GM12878 (cell line): ENCODE measurements around the gene FUT7.

Source experiments
- CTCF ChIP-seq, 3 experiments: IDR thresholded peaks in 2 of 3; conservative IDR thresholded peaks in 1 of 3; 2 replicates each; pipeline ENCODE4 v1.5.1; 2011; ENCODE audit warnings: low read depth in 3 of 3, low read length in 3 of 3, mild to moderate bottlenecking in 3 of 3, control low read depth in 2 of 3, moderate library complexity in 2 of 3, inconsistent platforms in 1 of 3, mixed read lengths in 1 of 3; ENCODE audit not compliant: control insufficient read depth in 2 of 3, insufficient read depth in 1 of 3; ENCODE audit errors: extremely low read depth in 1 of 3
- FOXK2 ChIP-seq: fragments of 450-650 bp; IDR thresholded peaks from 2 replicates; pipeline ENCODE4 v1.6.1; 2017; ENCODE audit warnings: mild to moderate bottlenecking, moderate library complexity
- JUNB ChIP-seq: IDR thresholded peaks from 2 replicates; pipeline ENCODE4 v1.6.1; 2016; ENCODE audit warnings: antibody characterized with exemption, mild to moderate bottlenecking
- POLR2A ChIP-seq: IDR thresholded peaks from 2 replicates; pipeline ENCODE4 v1.6.1; 2011; ENCODE audit warnings: low read depth, mild to moderate bottlenecking, low read length
- POLR2AphosphoS5 ChIP-seq: IDR thresholded peaks from 2 replicates; pipeline ENCODE4 v1.6.1; 2011; ENCODE audit warnings: mild to moderate bottlenecking, low read length, inconsistent platforms
- RAD21 ChIP-seq: IDR thresholded peaks from 2 replicates; pipeline ENCODE4 v1.6.1; 2011; ENCODE audit warnings: mild to moderate bottlenecking, low read depth, low read length, moderate library complexity; ENCODE audit not compliant: insufficient read depth
- RBBP5 ChIP-seq: fragments of 200-600 bp; sonication (generic); conservative IDR thresholded peaks from 2 replicates; pipeline ENCODE4 v1.6.1; 2016
- SMAD1 ChIP-seq: fragments of 450-650 bp; IDR thresholded peaks from 2 replicates; pipeline ENCODE4 v1.6.1; 2018; ENCODE audit warnings: mild to moderate bottlenecking, low read depth; ENCODE audit not compliant: partially characterized antibody
- ZZZ3 ChIP-seq: IDR thresholded peaks from 2 replicates; pipeline ENCODE4 v1.6.1; 2011; ENCODE audit warnings: low read depth; ENCODE audit not compliant: control insufficient read depth, insufficient read length

- TF ChIP-seq JUNB (no peak), POLR2A (no peak), CTCF (IDR thresholded peaks at IDR 0.05 in 2 of 3, conservative IDR thresholded peaks at IDR 0.05 in 1 of 3; ENCODE audit: control insufficient read depth in 2 of 3, extremely low read depth in 1 of 3, insufficient read depth in 1 of 3, low read depth in 3 of 3, low read length in 3 of 3) (no peak), RBBP5 (no peak), ZZZ3 (no peak), POLR2AphosphoS5 (no peak), FOXK2 (no peak), SMAD1 (no peak), RAD21 (no peak)
Measured at GRCh38 chr9:137035507-137035834, 3.6 kb upstream of the FUT7 start.
